ENCODE results near the gene DNAJC13. TPM values are rescaled to one million over a fixed set of nuclear protein-coding genes. Genes with fewer than 3 reads are reported as not detected.

The DNAJC13 gene
- total RNA-seq, 2 donors from 2014 or later: 39.4 to 40.5 TPM

GRCh38 chr3:132564070-132564465 lies 146.8 kb downstream of the DNAJC13 start:
- no peak for TF ChIP-seq CTCF (conservative IDR thresholded peaks at IDR 0.05)
- no peaks in the 10 kb centered on the region for H3K9me3 ChIP-seq (ENCODE audit: control insufficient read depth, low read length)
- 100% methylated on average over 2 of the region's 2 CpGs; no CpG with 5 or more reads in 1 of the 2 experiments for WGBS, 2 experiments (ENCODE audit: insufficient coverage in 1 of 2, insufficient read length in 1 of 2)
- Mint-ChIP-seq H3K27me3 (ENCODE audit: insufficient read depth) (no peaks in the 10 kb centered on the region), H3K27ac (no peak overlapping the region), H3K9me3 (peaks cover 5% of the 10 kb centered on the region), H3K4me1 (no peaks in the 10 kb centered on the region), H3K4me3 (no peak overlapping the region), H3K36me3 (ENCODE audit: low read depth) (peaks cover 12% of the 10 kb centered on the region)
- DNase-seq: no peak
- H3K9ac ChIP-seq (ENCODE audit: extremely low read depth, low read length, poor library complexity, severe bottlenecking): no peak overlapping the region
- H3K27me3 ChIP-seq (ENCODE audit: control insufficient read depth, insufficient read depth, low read length, poor library complexity, severe bottlenecking): no peaks in the 10 kb centered on the region
- no peak overlapping the region for H3K4me3 ChIP-seq (ENCODE audit: low read length)
- no peaks in the 10 kb centered on the region for H3K36me3 ChIP-seq (ENCODE audit: control insufficient read depth, insufficient read depth, low read length)
- no peak overlapping the region for H3K27ac ChIP-seq (ENCODE audit: low read depth, low read length)
- H3K4me1 ChIP-seq (ENCODE audit: control insufficient read depth, insufficient read depth, low read length): no peaks in the 10 kb centered on the region

GRCh38 chr3:132568422-132568821 lies 151.1 kb downstream of the DNAJC13 start:
- Histone ChIP-seq H3K4me3 (ENCODE audit: low read length) (no peak overlapping the region), H3K4me1 (ENCODE audit: control insufficient read depth, insufficient read depth, low read length) (no peaks in the 10 kb centered on the region), H3K36me3 (ENCODE audit: control insufficient read depth, insufficient read depth, low read length) (peaks cover 3% of the 10 kb centered on the region), H3K27me3 (ENCODE audit: control insufficient read depth, insufficient read depth, low read length, poor library complexity, severe bottlenecking) (no peaks in the 10 kb centered on the region), H3K27ac (ENCODE audit: low read depth, low read length) (no peak overlapping the region), H3K9me3 (ENCODE audit: control insufficient read depth, low read length) (peaks cover 10% of the 10 kb centered on the region), H3K9ac (ENCODE audit: extremely low read depth, low read length, poor library complexity, severe bottlenecking) (no peak overlapping the region)
- Mint-ChIP-seq H3K4me1 (peaks cover 7% of the 10 kb centered on the region), H3K36me3 (ENCODE audit: low read depth) (peaks cover 23% of the 10 kb centered on the region), H3K4me3 (no peak overlapping the region), H3K9me3 (peaks cover 12% of the 10 kb centered on the region), H3K27ac (no peak overlapping the region), H3K27me3 (ENCODE audit: insufficient read depth) (no peaks in the 10 kb centered on the region)
- 90 to 100% methylated on average over 1 to 2 of the region's 2 CpGs for WGBS, 2 experiments (ENCODE audit: insufficient coverage in 1 of 2, insufficient read length in 1 of 2)
- TF ChIP-seq CTCF (conservative IDR thresholded peaks at IDR 0.05): no peak
- DNase-seq: no peak

GRCh38 chr3:132569153-132569552 lies 151.9 kb downstream of the DNAJC13 start:
- no peak for DNase-seq
- no peaks in the 10 kb centered on the region for H3K27me3 ChIP-seq (ENCODE audit: control insufficient read depth, insufficient read depth, low read length, poor library complexity, severe bottlenecking)
- no peak overlapping the region for H3K4me3 ChIP-seq (ENCODE audit: low read length)
- Mint-ChIP-seq H3K4me3 (no peak overlapping the region), H3K4me1 (peaks cover 7% of the 10 kb centered on the region), H3K9me3 (peaks cover 12% of the 10 kb centered on the region), H3K27ac (no peak overlapping the region), H3K36me3 (ENCODE audit: low read depth) (peaks cover 23% of the 10 kb centered on the region), H3K27me3 (ENCODE audit: insufficient read depth) (no peaks in the 10 kb centered on the region)
- peaks cover 3% of the 10 kb centered on the region for H3K36me3 ChIP-seq (ENCODE audit: control insufficient read depth, insufficient read depth, low read length)
- 95% methylated on average over 2 of the region's 2 CpGs for WGBS, 2 experiments (ENCODE audit: insufficient coverage in 1 of 2, insufficient read length in 1 of 2)
- peaks cover 10% of the 10 kb centered on the region for H3K9me3 ChIP-seq (ENCODE audit: control insufficient read depth, low read length)
- H3K27ac ChIP-seq (ENCODE audit: low read depth, low read length): no peak overlapping the region
- TF ChIP-seq CTCF (conservative IDR thresholded peaks at IDR 0.05): no peak
- H3K9ac ChIP-seq (ENCODE audit: extremely low read depth, low read length, poor library complexity, severe bottlenecking): no peak overlapping the region
- no peaks in the 10 kb centered on the region for H3K4me1 ChIP-seq (ENCODE audit: control insufficient read depth, insufficient read depth, low read length)

Measured in endodermal cell (in vitro differentiated cells).